DOHH2 (cell line): ENCODE data around the gene PCCA.

Experiments
- H3F3A ChIP-seq: fragments of 200-600 bp; sonication (generic), shearing (Covaris generic); 2 replicates; pipeline ENCODE4 v1.6.0; 2016; ENCODE audit warnings: antibody characterized with exemption, mild to moderate bottlenecking; ENCODE audit not compliant: control insufficient read depth, insufficient read depth
- H3K27ac ChIP-seq: fragments of 200-600 bp; sonication (generic); 2 replicates; pipeline ENCODE4 v1.5.1; 2014; ENCODE audit warnings: low read depth, mild to moderate bottlenecking, low read length, moderate library complexity
- H3K27me3 ChIP-seq: fragments of 200-600 bp; sonication (generic); 2 replicates; pipeline ENCODE4 v1.6.1; 2014; ENCODE audit warnings: mild to moderate bottlenecking, low read length, mixed read lengths; ENCODE audit not compliant: control insufficient read depth
- H3K36me3 ChIP-seq: fragments of 200-600 bp; sonication (generic); 2 replicates; pipeline ENCODE4 v1.6.1; 2014; ENCODE audit warnings: mild to moderate bottlenecking, low read length, moderate library complexity, mixed read lengths; ENCODE audit not compliant: control insufficient read depth
- H3K4me1 ChIP-seq: fragments of 200-600 bp; sonication (generic); 2 replicates; pipeline ENCODE4 v1.6.1; 2014; ENCODE audit warnings: mild to moderate bottlenecking, low read length, mixed read lengths; ENCODE audit not compliant: control insufficient read depth
- H3K4me2 ChIP-seq: fragments of 200-600 bp; sonication (generic); 2 replicates; pipeline ENCODE4 v1.6.0; 2014; ENCODE audit warnings: mild to moderate bottlenecking, low read length, moderate library complexity
- H3K4me3 ChIP-seq: fragments of 200-600 bp; sonication (generic); 2 replicates; pipeline ENCODE4 v1.5.1; 2014; ENCODE audit warnings: mild to moderate bottlenecking, low read length, mixed read lengths
- H3K79me2 ChIP-seq: fragments of 200-600 bp; sonication (generic); 2 replicates; pipeline ENCODE4 v1.6.1; 2014; ENCODE audit warnings: mild to moderate bottlenecking, low read length, mixed read lengths; ENCODE audit not compliant: control insufficient read depth
- H3K9me2 ChIP-seq: fragments of 200-600 bp; sonication (generic); replicated peaks from 2 replicates; pipeline ENCODE4 v1.6.1; 2014; ENCODE audit warnings: mild to moderate bottlenecking, low read length, mixed read lengths; ENCODE audit not compliant: control insufficient read depth
- H3K9me3 ChIP-seq: fragments of 200-600 bp; sonication (generic); 2 replicates; pipeline ENCODE4 v1.6.1; 2014; ENCODE audit warnings: antibody characterized with exemption, low read length, mixed read lengths; ENCODE audit not compliant: control insufficient read depth, insufficient read depth
- H4K20me1 ChIP-seq: fragments of 200-600 bp; sonication (generic); 2 replicates; pipeline ENCODE4 v1.6.0; 2014; ENCODE audit warnings: low read depth, mild to moderate bottlenecking, antibody characterized with exemption, low read length, moderate library complexity; ENCODE audit not compliant: control insufficient read depth, insufficient read depth
- CTCF ChIP-seq: fragments of 200-600 bp; sonication (generic); IDR thresholded peaks from one replicate; pipeline ENCODE4 v1.5.1; 2014; ENCODE audit warnings: antibody characterized with exemption, mild to moderate bottlenecking, low read depth, low read length; ENCODE audit not compliant: poor library complexity, severe bottlenecking
- EZH2phosphoT487 ChIP-seq: fragments of 200-600 bp; sonication (generic); IDR thresholded peaks from 2 replicates; pipeline ENCODE4 v1.6.1; 2017; ENCODE audit warnings: borderline replicate concordance, mild to moderate bottlenecking, antibody characterized with exemption, low read length, moderate library complexity, mixed read lengths

Gene PCCA

DNA sequence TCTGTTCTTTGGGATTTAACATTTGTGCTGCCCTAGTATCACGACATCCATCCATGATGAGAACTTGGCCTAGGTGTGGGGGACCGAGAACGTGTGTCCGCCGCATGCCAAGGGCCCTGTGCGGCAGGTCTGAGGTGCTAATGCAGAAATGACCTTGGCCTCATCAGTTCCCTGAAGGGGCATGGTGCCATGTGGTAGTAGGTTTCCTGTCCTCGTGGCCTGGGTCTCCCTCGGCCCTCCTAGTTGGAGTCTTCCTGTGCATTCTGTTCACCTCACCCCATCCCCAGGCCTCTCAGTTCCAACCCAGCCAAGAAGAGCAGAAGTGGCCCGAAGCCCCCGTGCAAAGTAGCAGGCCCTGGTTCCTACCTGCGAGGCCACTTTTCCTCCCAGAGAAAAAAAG lies 439.9 kb downstream of the PCCA start:
- no peaks in the 10 kb centered on the region for H3K9me3 ChIP-seq

DNA sequence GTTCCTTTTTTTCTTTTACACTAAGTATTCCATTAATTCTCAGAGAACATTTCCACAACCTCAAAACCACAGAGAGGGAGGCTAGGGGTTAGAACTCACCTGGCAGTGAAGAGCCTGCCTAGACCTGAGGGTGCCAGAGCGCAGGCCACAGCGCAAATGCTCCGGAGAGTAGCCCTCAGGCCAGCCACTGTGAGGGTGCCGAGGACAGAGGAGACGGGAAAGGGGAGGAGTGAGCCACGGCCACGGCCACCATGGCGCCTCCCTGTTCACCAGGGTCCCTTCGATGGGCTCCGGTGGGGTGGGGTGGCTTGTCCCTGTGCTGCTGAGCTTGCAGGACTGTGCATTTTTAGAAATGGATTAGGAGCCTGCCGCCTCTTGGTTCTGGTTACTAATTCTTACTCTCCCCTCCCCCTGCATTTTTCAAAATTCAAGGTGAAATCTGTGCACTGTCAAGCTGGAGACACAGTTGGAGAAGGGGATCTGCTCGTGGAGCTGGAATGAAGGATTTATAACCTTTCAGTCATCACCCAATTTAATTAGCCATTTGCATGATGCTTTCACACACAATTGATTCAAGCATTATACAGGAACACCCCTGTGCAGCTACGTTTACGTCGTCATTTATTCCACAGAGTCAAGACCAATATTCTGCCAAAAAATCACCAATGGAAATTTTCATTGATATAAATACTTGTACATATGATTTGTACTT lies 440.9 kb downstream of the PCCA start:
- Histone ChIP-seq H3K27me3 (no peaks in the 10 kb centered on the region), H4K20me1 (no peaks in the 10 kb centered on the region), H3K9me3 (no peaks in the 10 kb centered on the region), H3K4me2 (no peak overlapping the region), H3K79me2 (no peaks in the 10 kb centered on the region), H3K36me3 (no peaks in the 10 kb centered on the region), H3K27ac (no peak overlapping the region), H3K4me1 (no peaks in the 10 kb centered on the region), H3K9me2 (no peaks in the 10 kb centered on the region), H3K4me3 (no peak overlapping the region), H3F3A (no peaks in the 10 kb centered on the region)
- TF ChIP-seq CTCF (no peak), EZH2phosphoT487 (no peak)

More for the DNA sequence above, 439.9 kb downstream of the PCCA start:
- no peak for TF ChIP-seq CTCF
- TF ChIP-seq EZH2phosphoT487, result no peak
- H3K79me2 ChIP-seq, result no peaks in the 10 kb centered on the region
- H3K27ac ChIP-seq, result no peak overlapping the region
- H4K20me1 ChIP-seq, result no peaks in the 10 kb centered on the region
- H3K4me1 ChIP-seq, result no peaks in the 10 kb centered on the region
- H3K9me2 ChIP-seq, result no peaks in the 10 kb centered on the region
- no peaks in the 10 kb centered on the region for H3F3A ChIP-seq
- H3K36me3 ChIP-seq, result no peaks in the 10 kb centered on the region
- no peak overlapping the region for H3K4me2 ChIP-seq
- H3K27me3 ChIP-seq, result no peaks in the 10 kb centered on the region
- no peak overlapping the region for H3K4me3 ChIP-seq

DNA sequence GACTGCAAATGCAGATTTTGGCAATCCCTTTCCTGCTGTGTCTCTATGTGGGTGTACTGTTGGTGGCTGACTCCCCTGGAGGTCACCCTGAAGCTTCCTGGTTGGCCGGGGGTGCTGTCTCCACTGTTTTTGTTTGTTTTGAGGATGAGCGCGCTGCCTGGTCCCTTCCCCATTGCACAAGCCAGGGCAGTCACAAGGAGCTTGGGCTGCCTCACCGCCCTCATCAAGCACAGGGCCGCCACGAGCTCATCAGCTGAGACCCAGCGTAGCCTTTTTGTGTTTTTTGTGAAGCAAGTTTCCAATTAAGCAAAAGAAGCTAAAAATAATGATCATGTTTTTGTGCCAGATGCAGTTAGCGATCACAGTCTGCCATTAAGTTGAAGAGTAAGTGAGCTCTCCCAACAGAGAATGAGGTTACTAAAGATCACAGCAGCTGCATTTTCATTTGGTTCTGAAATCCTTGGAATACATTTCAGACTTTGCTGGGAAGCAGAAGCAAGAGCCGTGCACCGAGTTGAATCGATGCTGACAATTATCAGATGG lies 441.8 kb downstream of the PCCA start:
- H3K4me2 ChIP-seq, result no peak overlapping the region
- no peaks in the 10 kb centered on the region for H3F3A ChIP-seq
- no peaks in the 10 kb centered on the region for H3K9me3 ChIP-seq
- H4K20me1 ChIP-seq, result no peaks in the 10 kb centered on the region
- no peak overlapping the region for H3K27ac ChIP-seq
- no peak overlapping the region for H3K4me3 ChIP-seq
- H3K9me2 ChIP-seq, result no peaks in the 10 kb centered on the region
- H3K79me2 ChIP-seq, result no peaks in the 10 kb centered on the region
- H3K4me1 ChIP-seq, result no peaks in the 10 kb centered on the region
- H3K36me3 ChIP-seq, result no peaks in the 10 kb centered on the region
- H3K27me3 ChIP-seq, result no peaks in the 10 kb centered on the region
- TF ChIP-seq CTCF, result no peak
- TF ChIP-seq EZH2phosphoT487, result no peak
